Glutamatergic neuron (in vitro differentiated cells): ENCODE data around the gene CYSTM1. TPM values are rescaled to one million over a fixed set of nuclear protein-coding genes. Genes with fewer than 3 reads are reported as not detected.

Experiments
- DNase-seq: peaks from one replicate; pipeline ENCODE4 v3.0.0; 2022
- H3K27ac Mint-ChIP-seq: one replicate; pipeline ENCODE4 v1.8.0; 2020; ENCODE audit warnings: mild to moderate bottlenecking, mixed read lengths, inconsistent platforms; ENCODE audit not compliant: unreplicated experiment
- H3K27me3 Mint-ChIP-seq: one replicate; pipeline ENCODE4 v1.8.0; 2020; ENCODE audit warnings: mild to moderate bottlenecking, moderate library complexity, mixed read lengths, inconsistent platforms; ENCODE audit not compliant: unreplicated experiment
- H3K36me3 Mint-ChIP-seq: one replicate; pipeline ENCODE4 v1.8.0; 2020; ENCODE audit warnings: mild to moderate bottlenecking, mixed read lengths, inconsistent platforms; ENCODE audit not compliant: unreplicated experiment
- H3K4me1 Mint-ChIP-seq: one replicate; pipeline ENCODE4 v1.8.0; 2020; ENCODE audit warnings: mild to moderate bottlenecking, low read depth, mixed read lengths, inconsistent platforms; ENCODE audit not compliant: unreplicated experiment
- H3K4me3 Mint-ChIP-seq: one replicate; pipeline ENCODE4 v1.8.0; 2020; ENCODE audit warnings: mild to moderate bottlenecking, mixed read lengths, inconsistent platforms; ENCODE audit not compliant: unreplicated experiment
- H3K9me3 Mint-ChIP-seq: one replicate; pipeline ENCODE4 v1.8.0; 2020; ENCODE audit warnings: mild to moderate bottlenecking, moderate library complexity, mixed read lengths, inconsistent platforms; ENCODE audit not compliant: unreplicated experiment
- total RNA-seq: library from RNA; stranded (reverse); fragmentation: NEBNext Ultra II Directional; extraction: Animal tissue kit (Norgen Biotek cat#: 25700); gene quantifications from one replicate; pipeline ENCODE4 v1.2.1, GENCODE V29; 2021; ENCODE audit not compliant: unreplicated experiment
- TF ChIP-seq, protein P1 (sequence below): fragments of 200-600 bp; sonication (generic); IDR thresholded peaks from one replicate; pipeline ENCODE4 v1.5.0; 2021; ENCODE audit not compliant: partially characterized antibody, unreplicated experiment

CYSTM1 gene
- total RNA-seq, 1 donor from 2014 or later = 37.4 TPM

DNA sequence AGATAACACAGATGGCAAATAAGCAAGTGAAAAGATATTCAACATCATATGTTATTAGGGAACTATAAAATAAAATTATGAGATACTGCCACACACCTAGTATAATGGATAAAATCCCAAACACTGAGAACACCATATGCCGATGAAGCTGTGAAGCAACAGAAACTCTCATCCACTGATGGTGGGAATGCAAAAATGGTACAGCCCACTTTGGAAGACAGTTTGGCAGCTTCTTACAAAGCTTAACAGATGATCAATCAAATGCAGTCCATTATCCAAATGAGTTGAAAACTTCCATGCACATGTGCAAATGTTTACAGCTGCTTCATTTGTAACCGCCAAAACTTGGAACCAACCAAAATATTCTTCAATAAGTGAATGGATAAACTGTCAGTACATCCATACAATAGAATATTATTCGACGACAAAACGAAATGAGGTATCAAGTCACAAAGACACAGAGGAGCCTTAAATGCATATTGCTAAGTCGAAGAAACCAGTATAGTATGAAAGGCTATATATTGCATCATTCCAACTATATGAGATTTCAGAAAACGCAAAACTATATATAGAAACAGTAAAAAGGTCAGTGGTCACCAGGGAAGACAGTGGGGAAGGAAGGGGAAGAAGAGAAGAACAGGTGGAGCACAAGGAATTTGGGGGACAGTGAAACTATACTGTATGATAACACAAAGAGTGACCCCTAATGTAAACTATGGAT, 113.0 kb downstream of the CYSTM1 start:
- no peaks in the 10 kb centered on the region for H3K36me3 Mint-ChIP-seq
- no peak overlapping the region for H3K27ac Mint-ChIP-seq
- peaks cover 14% of the 10 kb centered on the region for H3K4me1 Mint-ChIP-seq
- H3K4me3 Mint-ChIP-seq = no peak overlapping the region
- H3K27me3 Mint-ChIP-seq = no peaks in the 10 kb centered on the region
- no peak for DNase-seq
- no peaks in the 10 kb centered on the region for H3K9me3 Mint-ChIP-seq
- TF ChIP-seq, protein P1, sequence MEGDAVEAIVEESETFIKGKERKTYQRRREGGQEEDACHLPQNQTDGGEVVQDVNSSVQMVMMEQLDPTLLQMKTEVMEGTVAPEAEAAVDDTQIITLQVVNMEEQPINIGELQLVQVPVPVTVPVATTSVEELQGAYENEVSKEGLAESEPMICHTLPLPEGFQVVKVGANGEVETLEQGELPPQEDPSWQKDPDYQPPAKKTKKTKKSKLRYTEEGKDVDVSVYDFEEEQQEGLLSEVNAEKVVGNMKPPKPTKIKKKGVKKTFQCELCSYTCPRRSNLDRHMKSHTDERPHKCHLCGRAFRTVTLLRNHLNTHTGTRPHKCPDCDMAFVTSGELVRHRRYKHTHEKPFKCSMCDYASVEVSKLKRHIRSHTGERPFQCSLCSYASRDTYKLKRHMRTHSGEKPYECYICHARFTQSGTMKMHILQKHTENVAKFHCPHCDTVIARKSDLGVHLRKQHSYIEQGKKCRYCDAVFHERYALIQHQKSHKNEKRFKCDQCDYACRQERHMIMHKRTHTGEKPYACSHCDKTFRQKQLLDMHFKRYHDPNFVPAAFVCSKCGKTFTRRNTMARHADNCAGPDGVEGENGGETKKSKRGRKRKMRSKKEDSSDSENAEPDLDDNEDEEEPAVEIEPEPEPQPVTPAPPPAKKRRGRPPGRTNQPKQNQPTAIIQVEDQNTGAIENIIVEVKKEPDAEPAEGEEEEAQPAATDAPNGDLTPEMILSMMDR = no peak

DNA sequence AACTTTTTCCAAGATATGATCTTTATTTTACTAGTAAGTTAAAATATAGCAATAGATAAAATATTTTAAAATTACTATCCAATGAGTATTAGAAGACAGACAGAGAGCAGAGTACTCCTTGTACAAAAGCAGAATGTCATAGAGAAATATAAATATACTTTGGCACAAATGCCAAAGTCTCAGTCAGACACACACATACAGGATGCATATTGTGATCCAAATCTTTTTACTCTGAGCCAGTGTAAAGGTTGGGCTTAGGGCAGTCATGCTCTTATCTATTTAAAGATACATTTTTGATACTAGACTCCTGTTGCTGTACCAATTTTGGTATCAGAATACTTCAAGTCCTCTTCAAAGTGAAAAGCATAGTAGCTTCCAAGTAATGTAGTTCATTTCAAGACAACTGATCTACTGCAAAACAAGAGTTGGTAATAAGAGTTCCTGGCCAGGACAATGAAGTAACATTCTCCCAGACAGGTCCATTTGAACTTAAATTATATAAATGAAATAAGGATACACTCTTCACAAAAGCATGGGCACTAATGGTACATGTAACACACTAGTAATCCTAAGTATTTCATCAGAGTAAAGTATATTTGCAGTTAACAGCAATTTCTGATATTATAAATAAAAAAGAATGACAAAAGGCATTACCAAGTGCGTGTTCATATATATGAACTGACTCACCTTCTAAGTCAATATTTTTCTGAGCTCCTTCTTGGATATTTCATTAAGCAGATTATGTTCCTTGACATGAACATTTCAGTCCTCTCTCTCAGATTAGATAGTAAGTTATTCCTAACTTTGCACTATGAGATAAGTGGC, 117.4 kb downstream of the CYSTM1 start:
- Mint-ChIP-seq H3K4me1 (peaks cover 26% of the 10 kb centered on the region), H3K36me3 (no peaks in the 10 kb centered on the region), H3K27me3 (no peaks in the 10 kb centered on the region), H3K9me3 (no peaks in the 10 kb centered on the region), H3K4me3 (no peak overlapping the region), H3K27ac (no peak overlapping the region)
- TF ChIP-seq, protein P1 = no peak
- DNase-seq = no peak

Other genes starting within 250 kb of the CYSTM1 start
- gene NRG2, start 131.9 kb upstream of the CYSTM1 start, total RNA-seq = 0.81 TPM
- gene PURA, start 61.1 kb upstream of the CYSTM1 start, total RNA-seq = 4.1 TPM
- gene IGIP, start 49.3 kb upstream of the CYSTM1 start, total RNA-seq = 0.98 TPM
- gene PFDN1, start 127.9 kb downstream of the CYSTM1 start, total RNA-seq = 67.7 TPM
- 2.5 TPM for gene HBEGF, start 171.4 kb downstream of the CYSTM1 start, total RNA-seq
- gene SLC4A9, start 185.0 kb downstream of the CYSTM1 start, total RNA-seq = not detected
- gene ANKHD1, start 226.6 kb downstream of the CYSTM1 start, total RNA-seq = 105 TPM